Esophagus muscularis mucosa (tissue), 4 donors: ENCODE measurements around the gene RPA3. TPM values are rescaled to one million over a fixed set of nuclear protein-coding genes. Genes with fewer than 3 reads are reported as not detected.

ENCODE experiments used
- DNase-seq: peaks from one replicate; pipeline ENCODE4 v3.0.0-alpha.2; 2017; ENCODE audit errors: extremely low spot score
- H3K27ac ChIP-seq, 4 donors: fragments of 200-600 bp; sonication (generic); replicated peaks in 1 of 4; 1 replicate in 3 of 4; 2 replicates in 1 of 4; pipeline ENCODE4 v1.5.1; 2016 to 2019; ENCODE audit warnings: mild to moderate bottlenecking in 1 of 4
- H3K27me3 ChIP-seq, 4 donors: fragments of 200-600 bp; sonication (generic); one replicate each; pipeline versions ENCODE4 v1.5.1 to v1.6.0; 2016 to 2019
- H3K36me3 ChIP-seq, 4 donors: fragments of 200-600 bp; sonication (generic); one replicate each; pipeline ENCODE4 v1.5.1; 2016 to 2019
- H3K4me1 ChIP-seq, 4 donors: fragments of 200-600 bp; sonication (generic); one replicate each; pipeline ENCODE4 v1.5.1; 2016 to 2019
- H3K4me3 ChIP-seq, 4 donors: fragments of 200-600 bp; sonication (generic); 1 replicate in 2 of 4; 2 replicates in 2 of 4; pipeline ENCODE4 v1.5.1; 2016 to 2019; ENCODE audit warnings: mild to moderate bottlenecking in 4 of 4, moderate library complexity in 1 of 4
- H3K9me3 ChIP-seq, 4 donors: fragments of 200-600 bp; sonication (generic); 1 replicate in 3 of 4; 2 replicates in 1 of 4; pipeline ENCODE4 v1.5.1; 2016 to 2019
- CTCF ChIP-seq, 3 experiments: fragments of 200-600 bp in 2 of 3; fragments of 450-650 bp in 1 of 3; sonication (generic) in 2 of 3; IDR thresholded peaks; one replicate each; pipeline ENCODE4 v1.5.1; 2017 to 2019; ENCODE audit warnings: antibody characterized with exemption in 3 of 3, mild to moderate bottlenecking in 2 of 3, moderate library complexity in 1 of 3
- EP300 ChIP-seq: sonication (generic); formaldehyde crosslinking; IDR thresholded peaks from one replicate; pipeline ENCODE4 v1.6.1; 2017; ENCODE audit warnings: antibody characterized with exemption
- POLR2A ChIP-seq: fragments of 450-650 bp; IDR thresholded peaks from one replicate; pipeline ENCODE4 v1.6.1; 2017; ENCODE audit warnings: antibody characterized with exemption, moderate library complexity, mild to moderate bottlenecking, low read depth
- POLR2AphosphoS5 ChIP-seq, 2 donors: sonication (generic); formaldehyde crosslinking; IDR thresholded peaks; one replicate each; pipeline ENCODE4 v1.6.1; 2017; ENCODE audit warnings: antibody characterized with exemption in 2 of 2
- WGBS: methylation state at CpG from one replicate; pipeline ENCODE4 v1.1.5; 2018; 5-methylcytosine and 5-hydroxymethylcytosine counted together
- intact Hi-C: fragments of 100-400 bp; cut with DNase I; formaldehyde crosslinking; loops from one replicate; pipeline ENCODE4 v1.15.1; 2023
- total RNA-seq, 4 donors: library from RNA; depleted of rRNA; stranded (reverse); fragments of >200 nt; gene quantifications; one replicate each; pipeline versions ENCODE4 v1.1.0 to v1.2.1, GENCODE V29; 2016

The RPA3 gene
- total RNA-seq, 4 donors from 2014 or later: 11.5 to 22.0 (median 16.3) TPM

- no peak for TF ChIP-seq POLR2A
- intact Hi-C loops: loop anchor here (10.0 kb wide), 1 partner anchor 265 kb away; the partner anchor contains the start of gene GLCCI1
- H3K27ac ChIP-seq: no peak overlapping the region
Observed at GRCh38 chr7:7699380-7699779, 19.0 kb downstream of the RPA3 start.

GRCh38 chr7:7698930-7699329 is 19.5 kb downstream of the RPA3 start:
- H3K4me1 ChIP-seq: peaks cover 29 to 50% (median 31%) of the 10 kb centered on the region in 4 donors
- H3K36me3 ChIP-seq: no peaks in the 10 kb centered on the region
- TF ChIP-seq EP300 (no peak), POLR2A (no peak)
- WGBS: 87% methylated on average over 2 of the region's 2 CpGs
- no peaks in the 10 kb centered on the region for H3K9me3 ChIP-seq
- no peak overlapping the region for H3K4me3 ChIP-seq
- no peak for DNase-seq
- intact Hi-C loops: loop anchor here (10.0 kb wide), 1 partner anchor 266 kb away; the partner anchor contains the start of gene GLCCI1
- no peaks in the 10 kb centered on the region for H3K27me3 ChIP-seq
- H3K27ac ChIP-seq: no peak overlapping the region

More at GRCh38 chr7:7699380-7699779, 19.0 kb downstream of the RPA3 start:
- no peaks in the 10 kb centered on the region for H3K27me3 ChIP-seq
- H3K9me3 ChIP-seq: no peaks in the 10 kb centered on the region
- H3K36me3 ChIP-seq: no peaks in the 10 kb centered on the region
- peaks cover 29 to 50% (median 31%) of the 10 kb centered on the region in 4 donors for H3K4me1 ChIP-seq
- no peak overlapping the region for H3K4me3 ChIP-seq
- DNase-seq: no peak

GRCh38 chr7:7696458-7697119 is 21.8 kb downstream of the RPA3 start:
- Histone ChIP-seq H3K4me1 (peaks cover 29 to 43% (median 31%) of the 10 kb centered on the region in 4 donors), H3K9me3 (no peaks in the 10 kb centered on the region), H3K4me3 (no peak overlapping the region), H3K27me3 (no peaks in the 10 kb centered on the region), H3K36me3 (no peaks in the 10 kb centered on the region), H3K27ac (no peak overlapping the region)
- TF ChIP-seq POLR2AphosphoS5 (IDR thresholded peaks at IDR 0.05): no peak
- no peak for TF ChIP-seq CTCF (IDR thresholded peaks at IDR 0.05)
- TF ChIP-seq POLR2A: no peak
- TF ChIP-seq EP300: no peak
- no peak for DNase-seq
- WGBS: 43% methylated on average over 3 of the region's 3 CpGs
- intact Hi-C loops: loop anchor here (10.0 kb wide), 1 partner anchor 268 kb away; the partner anchor contains the start of gene GLCCI1

GRCh38 chr7:7695111-7695817 is 23.1 kb downstream of the RPA3 start:
- no peak overlapping the region for H3K4me3 ChIP-seq
- no peak for DNase-seq
- no peaks in the 10 kb centered on the region for H3K9me3 ChIP-seq
- no peaks in the 10 kb centered on the region for H3K36me3 ChIP-seq
- intact Hi-C loops: loop anchor here (10.0 kb wide), 1 partner anchor 270 kb away; the partner anchor contains the start of gene GLCCI1
- H3K27me3 ChIP-seq: no peaks in the 10 kb centered on the region
- WGBS: 53% methylated on average over 5 of the region's 5 CpGs
- TF ChIP-seq CTCF (IDR thresholded peaks at IDR 0.05): no peak
- TF ChIP-seq POLR2AphosphoS5 (IDR thresholded peaks at IDR 0.05): no peak
- TF ChIP-seq POLR2A: no peak
- TF ChIP-seq EP300: no peak
- H3K27ac ChIP-seq: peak overlapping the region in 1 of 4 donors; percentile 40
- peaks cover 29 to 42% (median 31%) of the 10 kb centered on the region in 4 donors for H3K4me1 ChIP-seq

GRCh38 chr7:7694542-7694941 is 23.9 kb downstream of the RPA3 start:
- intact Hi-C loops: loop anchor here (10.0 kb wide), 1 partner anchor 270 kb away; the partner anchor contains the start of gene GLCCI1

More at GRCh38 chr7:7694542-7694941, 23.9 kb downstream of the RPA3 start:
- no peak overlapping the region for H3K27ac ChIP-seq
- 79% methylated on average over 3 of the region's 3 CpGs for WGBS
- no peak for DNase-seq
- no peaks in the 10 kb centered on the region for H3K36me3 ChIP-seq
- H3K4me3 ChIP-seq: no peak overlapping the region
- no peaks in the 10 kb centered on the region for H3K9me3 ChIP-seq
- H3K4me1 ChIP-seq: peaks cover 26 to 39% (median 30%) of the 10 kb centered on the region in 4 donors
- H3K27me3 ChIP-seq: no peaks in the 10 kb centered on the region
- no peak for TF ChIP-seq CTCF (IDR thresholded peaks at IDR 0.05)
- TF ChIP-seq EP300: no peak
- TF ChIP-seq POLR2AphosphoS5 (IDR thresholded peaks at IDR 0.05): no peak
- TF ChIP-seq POLR2A: no peak
